SK-N-SH (cell line): Measurements from ENCODE around the gene DMKN. TPM values are rescaled to one million over a fixed set of nuclear protein-coding genes. Genes with fewer than 3 reads are reported as not detected.

Source experiments
- CTCF ChIA-PET: fragments of 300-600, 350-600 bp; formaldehyde crosslinking; extraction: SDS; loops from one replicate; lab custom pipeline; 2021; lab: Yijun Ruan, JAX
- POLR2A ChIA-PET: fragments of 350-600 bp; sonication (Branson Sonifier 250); formaldehyde crosslinking; extraction: SDS; loops from one replicate; lab custom pipeline; 2020; ENCODE audit warnings: antibody characterized with exemption, inconsistent platforms; lab: Yijun Ruan, JAX
- DNase-seq: peaks from one replicate; pipeline ENCODE4 v3.0.0; 2012
- H2AFZ ChIP-seq: fragments of 200-600 bp; sonication (generic); 2 replicates; pipeline ENCODE4 v1.8.1; 2016; ENCODE audit warnings: antibody characterized with exemption, mild to moderate bottlenecking, low read depth
- H3F3A ChIP-seq: fragments of 200-600 bp; sonication (generic); replicated peaks from 2 replicates; pipeline ENCODE3; 2016; ENCODE audit warnings: antibody characterized with exemption, mild to moderate bottlenecking; ENCODE audit not compliant: insufficient read depth
- H3K27ac ChIP-seq, 2 experiments: fragments of 200-500 bp in 1 of 2; fragments of 200-600 bp in 1 of 2; sonication (Bioruptor generic) in 1 of 2; sonication (generic), shearing (Covaris generic) in 1 of 2; 2 replicates each; pipeline versions ENCODE4 v1.5.1 to v1.6.1; 2014 to 2016; ENCODE audit warnings: low read depth in 2 of 2, inconsistent platforms in 1 of 2, low read length in 1 of 2, mild to moderate bottlenecking in 1 of 2, mixed read lengths in 1 of 2
- H3K27me3 ChIP-seq: fragments of 200-600 bp; sonication (generic), shearing (Covaris generic); 2 replicates; pipeline ENCODE4 v1.6.1; 2016; ENCODE audit warnings: mixed run types; ENCODE audit not compliant: insufficient read depth
- H3K36me3 ChIP-seq, 2 experiments: fragments of 200-500 bp in 1 of 2; fragments of 200-600 bp in 1 of 2; sonication (Bioruptor generic) in 1 of 2; sonication (generic) in 1 of 2; replicated peaks in 1 of 2; 2 replicates each; pipeline versions ENCODE3 to v1.5.1; 2014 to 2016; ENCODE audit warnings: low read length in 1 of 2, mild to moderate bottlenecking in 1 of 2; ENCODE audit not compliant: insufficient read depth in 2 of 2, control insufficient read depth in 1 of 2
- H3K4me1 ChIP-seq, 2 experiments: fragments of 200-500 bp in 1 of 2; fragments of 200-600 bp in 1 of 2; sonication (Bioruptor generic) in 1 of 2; sonication (generic), shearing (Covaris generic) in 1 of 2; 2 replicates each; pipeline versions ENCODE4 v1.5.1 to v1.6.1; 2014 to 2016; ENCODE audit warnings: low read depth in 1 of 2, low read length in 1 of 2, mixed run types in 1 of 2; ENCODE audit not compliant: insufficient read depth in 2 of 2, control insufficient read depth in 1 of 2
- H3K4me2 ChIP-seq: fragments of 200-600 bp; sonication (generic), shearing (Covaris generic); 2 replicates; pipeline ENCODE4 v1.6.1; 2017; ENCODE audit warnings: mixed run types
- H3K4me3 ChIP-seq, 2 experiments: fragments of 200-500 bp in 1 of 2; fragments of 200-600 bp in 1 of 2; sonication (Bioruptor generic) in 1 of 2; sonication (generic), shearing (Covaris generic) in 1 of 2; 2 replicates each; pipeline versions ENCODE4 v1.5.1 to v1.8.1; 2014 to 2016; ENCODE audit warnings: low read depth in 2 of 2, inconsistent platforms in 1 of 2, low read length in 1 of 2, mild to moderate bottlenecking in 1 of 2, mixed read lengths in 1 of 2, moderate library complexity in 1 of 2
- H3K79me2 ChIP-seq: fragments of 200-600 bp; sonication (generic); 2 replicates; pipeline ENCODE4 v1.8.1; 2017; ENCODE audit warnings: mild to moderate bottlenecking; ENCODE audit not compliant: insufficient read depth
- H3K9ac ChIP-seq: fragments of 200-600 bp; sonication (generic); 2 replicates; pipeline ENCODE4 v1.6.1; 2017; ENCODE audit warnings: mixed run types
- H3K9me2 ChIP-seq: fragments of 200-600 bp; sonication (generic); 2 replicates; pipeline ENCODE4 v1.6.1; 2017; ENCODE audit warnings: mixed run types
- H3K9me3 ChIP-seq: fragments of 200-600 bp; sonication (generic); 2 replicates; pipeline ENCODE4 v1.6.1; 2017; ENCODE audit warnings: mixed run types, mild to moderate bottlenecking, moderate library complexity
- H4K20me1 ChIP-seq: fragments of 200-600 bp; sonication (generic); 2 replicates; pipeline ENCODE4 v1.6.1; 2017; ENCODE audit warnings: mild to moderate bottlenecking, mixed run types; ENCODE audit not compliant: insufficient read depth
- EP300 ChIP-seq, 2 experiments: IDR thresholded peaks; 2 replicates each; pipeline versions ENCODE4 v1.4.0 to v1.6.1; 2012; ENCODE audit warnings: borderline replicate concordance in 1 of 2, low read depth in 1 of 2, low read length in 1 of 2
- GABPA ChIP-seq: IDR thresholded peaks from 2 replicates; pipeline ENCODE4 v1.4.0; 2012; ENCODE audit warnings: low read depth, mild to moderate bottlenecking
- GATA2 ChIP-seq: sonication (generic); formaldehyde crosslinking; IDR thresholded peaks from 2 replicates; pipeline ENCODE4 v1.5.0; 2020; ENCODE audit warnings: mild to moderate bottlenecking, missing genetic modification reagents
- JUND ChIP-seq: IDR thresholded peaks from 2 replicates; pipeline ENCODE4 v1.4.0; 2012
- MXI1 ChIP-seq: IDR thresholded peaks from 2 replicates; pipeline ENCODE4 v1.6.1; 2012; ENCODE audit warnings: mild to moderate bottlenecking, low read depth, low read length, improper control_type of control experiment
- NFIC ChIP-seq: IDR thresholded peaks from 2 replicates; pipeline ENCODE4 v1.4.0; 2012; ENCODE audit warnings: borderline replicate concordance
- PBX3 ChIP-seq: IDR thresholded peaks from 2 replicates; pipeline ENCODE4; 2012
- RCOR1 ChIP-seq: fragments of 150-350 bp; IDR thresholded peaks from 2 replicates; pipeline ENCODE4 v1.6.1; 2017; ENCODE audit warnings: antibody characterized with exemption, low read length
- REST ChIP-seq: IDR thresholded peaks from 2 replicates; pipeline ENCODE4 v1.6.1; 2012; ENCODE audit warnings: mild to moderate bottlenecking, low read depth, low read length, moderate library complexity
- RFX5 ChIP-seq: IDR thresholded peaks from 2 replicates; pipeline ENCODE4 v1.6.1; 2012; ENCODE audit warnings: mild to moderate bottlenecking, improper control_type of control experiment, low read length
- SMC3 ChIP-seq: IDR thresholded peaks from 2 replicates; pipeline ENCODE4 v1.6.1; 2012; ENCODE audit warnings: low read depth, low read length, improper control_type of control experiment
- TCF12 ChIP-seq: IDR thresholded peaks from 2 replicates; pipeline ENCODE4 v1.4.0; 2012
- TEAD4 ChIP-seq: IDR thresholded peaks from 2 replicates; pipeline ENCODE4 v1.4.0; 2012; ENCODE audit warnings: mild to moderate bottlenecking, borderline replicate concordance; ENCODE audit not compliant: insufficient read depth
- ZBTB33 ChIP-seq: IDR thresholded peaks from 2 replicates; pipeline ENCODE4 v1.4.0; 2012; ENCODE audit warnings: low read depth, borderline replicate concordance
- WGBS: methylation state at CpG from one replicate; pipeline ENCODE4 v1.1.6; 2017; ENCODE audit warnings: low lambda C conversion rate; 5-methylcytosine and 5-hydroxymethylcytosine counted together
- polyA plus RNA-seq, 3 experiments: library from polyadenylated mRNA; depleted of rRNA; stranded (reverse); fragments of >200 nt; gene quantifications; 2 replicates each; pipeline ENCODE4 v1.2.3, GENCODE V29; 2012
- TF ChIP-seq, protein P1 (sequence below): fragments of 200-600 bp; sonication (generic); IDR thresholded peaks from 2 replicates; pipeline ENCODE4 v1.6.1; 2017; ENCODE audit warnings: antibody characterized with exemption, mild to moderate bottlenecking, moderate library complexity
- TF ChIP-seq, protein P2 (sequence below): fragments of 150-350 bp; IDR thresholded peaks from 2 replicates; pipeline ENCODE4 v1.6.1; 2016; ENCODE audit warnings: mild to moderate bottlenecking, low read depth, low read length

DMKN gene
- polyA plus RNA-seq, 1 of the 3 experiments (the other 2 are of a cell fraction), result not detected

- Histone ChIP-seq H4K20me1 (no peaks in the 10 kb centered on the region), H3K9me3 (no peaks in the 10 kb centered on the region)
- TF ChIP-seq GABPA, result no peak
- TF ChIP-seq REST, result no peak
- no peak for TF ChIP-seq MXI1
- no peak for TF ChIP-seq GATA2 (CRISPR knock-in tag)
- TF ChIP-seq JUND, result no peak
- no peak for TF ChIP-seq ZBTB33
- TF ChIP-seq TCF12, result no peak
- TF ChIP-seq RCOR1, result no peak
- TF ChIP-seq, protein P1, sequence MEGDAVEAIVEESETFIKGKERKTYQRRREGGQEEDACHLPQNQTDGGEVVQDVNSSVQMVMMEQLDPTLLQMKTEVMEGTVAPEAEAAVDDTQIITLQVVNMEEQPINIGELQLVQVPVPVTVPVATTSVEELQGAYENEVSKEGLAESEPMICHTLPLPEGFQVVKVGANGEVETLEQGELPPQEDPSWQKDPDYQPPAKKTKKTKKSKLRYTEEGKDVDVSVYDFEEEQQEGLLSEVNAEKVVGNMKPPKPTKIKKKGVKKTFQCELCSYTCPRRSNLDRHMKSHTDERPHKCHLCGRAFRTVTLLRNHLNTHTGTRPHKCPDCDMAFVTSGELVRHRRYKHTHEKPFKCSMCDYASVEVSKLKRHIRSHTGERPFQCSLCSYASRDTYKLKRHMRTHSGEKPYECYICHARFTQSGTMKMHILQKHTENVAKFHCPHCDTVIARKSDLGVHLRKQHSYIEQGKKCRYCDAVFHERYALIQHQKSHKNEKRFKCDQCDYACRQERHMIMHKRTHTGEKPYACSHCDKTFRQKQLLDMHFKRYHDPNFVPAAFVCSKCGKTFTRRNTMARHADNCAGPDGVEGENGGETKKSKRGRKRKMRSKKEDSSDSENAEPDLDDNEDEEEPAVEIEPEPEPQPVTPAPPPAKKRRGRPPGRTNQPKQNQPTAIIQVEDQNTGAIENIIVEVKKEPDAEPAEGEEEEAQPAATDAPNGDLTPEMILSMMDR, result no peak
- TF ChIP-seq, protein P2, sequence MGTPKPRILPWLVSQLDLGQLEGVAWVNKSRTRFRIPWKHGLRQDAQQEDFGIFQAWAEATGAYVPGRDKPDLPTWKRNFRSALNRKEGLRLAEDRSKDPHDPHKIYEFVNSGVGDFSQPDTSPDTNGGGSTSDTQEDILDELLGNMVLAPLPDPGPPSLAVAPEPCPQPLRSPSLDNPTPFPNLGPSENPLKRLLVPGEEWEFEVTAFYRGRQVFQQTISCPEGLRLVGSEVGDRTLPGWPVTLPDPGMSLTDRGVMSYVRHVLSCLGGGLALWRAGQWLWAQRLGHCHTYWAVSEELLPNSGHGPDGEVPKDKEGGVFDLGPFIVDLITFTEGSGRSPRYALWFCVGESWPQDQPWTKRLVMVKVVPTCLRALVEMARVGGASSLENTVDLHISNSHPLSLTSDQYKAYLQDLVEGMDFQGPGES, result no peak
- no peak for TF ChIP-seq EP300 (IDR thresholded peaks at IDR 0.05; ENCODE audit: borderline replicate concordance in 1 of 2, low read depth in 1 of 2, low read length in 1 of 2)
- TF ChIP-seq PBX3, result no peak
- TF ChIP-seq SMC3, result no peak
- TF ChIP-seq NFIC, result no peak
- TF ChIP-seq TEAD4, result no peak
- no peak for TF ChIP-seq RFX5
- TF ChIP-seq, all 33 proteins: peak for 0
- no peak overlapping the region for H3K27ac ChIP-seq
- ChIA-PET CTCF (no interaction called here), POLR2A (no interaction called here)
- no peaks in the 10 kb centered on the region for H3K9me2 ChIP-seq
- H3K27me3 ChIP-seq, result peaks cover 86% of the 10 kb centered on the region
- H3F3A ChIP-seq, result no peaks in the 10 kb centered on the region
- peaks cover 0 to 2% of the 10 kb centered on the region in 2 experiments; a peak in 1 of 4 replicates for H3K4me1 ChIP-seq
- H3K79me2 ChIP-seq, result no peaks in the 10 kb centered on the region
- H3K4me2 ChIP-seq, result no peak overlapping the region
- 51% methylated on average over 8 of the region's 9 CpGs for WGBS
- H3K36me3 ChIP-seq, result no peaks in the 10 kb centered on the region
- DNase-seq, result no peak
- H3K4me3 ChIP-seq, result no peak overlapping the region
- no peak overlapping the region for H2AFZ ChIP-seq
- H3K9ac ChIP-seq, result no peak overlapping the region
Measured at GRCh38 chr19:35498984-35499527, 14.4 kb downstream of the DMKN start.
